Neutrophil (primary cell): ENCODE results near the gene PRKRIP1.
"Not testable (repeated sequence)": the region's sequence is repeated elsewhere in the genome, so short reads cannot be mapped to it uniquely, and the experiment has no call there.

ENCODE experiments used
- H3K27ac ChIP-seq: fragments of 200-600 bp; sonication (generic); 2 replicates; pipeline ENCODE4 v1.5.1; 2016; ENCODE audit warnings: mild to moderate bottlenecking, moderate library complexity
- H3K27me3 ChIP-seq: fragments of 200-600 bp; sonication (generic); 2 replicates; pipeline ENCODE4 v1.6.0; 2016; ENCODE audit warnings: mild to moderate bottlenecking
- H3K36me3 ChIP-seq: fragments of 200-600 bp; sonication (generic); 2 replicates; pipeline ENCODE4 v1.5.1; 2017
- H3K4me1 ChIP-seq, 2 experiments: fragments of 200-600 bp in 1 of 2; sonication (generic) in 1 of 2; 1 replicate in 1 of 2; 2 replicates in 1 of 2; pipeline versions ENCODE4 v1.5.1 to v1.6.1; 2013 to 2016; ENCODE audit warnings: low read depth in 1 of 2, low read length in 1 of 2, mild to moderate bottlenecking in 1 of 2, moderate library complexity in 1 of 2; ENCODE audit not compliant: control insufficient read depth in 1 of 2, insufficient read depth in 1 of 2
- H3K4me3 ChIP-seq, 2 experiments: fragments of 200-600 bp in 1 of 2; sonication (generic) in 1 of 2; 1 replicate in 1 of 2; 2 replicates in 1 of 2; pipeline ENCODE4 v1.5.1; 2013 to 2016; ENCODE audit warnings: low read depth in 1 of 2, low read length in 1 of 2, mild to moderate bottlenecking in 1 of 2, moderate library complexity in 1 of 2
- H3K9me3 ChIP-seq: fragments of 200-600 bp; sonication (generic); 2 replicates; pipeline ENCODE4 v1.5.1; 2016
- CTCF ChIP-seq: fragments of 200-600 bp; sonication (generic); IDR thresholded peaks from 2 replicates; pipeline ENCODE4 v1.5.1; 2016; ENCODE audit warnings: antibody characterized with exemption

The PRKRIP1 gene

DNA sequence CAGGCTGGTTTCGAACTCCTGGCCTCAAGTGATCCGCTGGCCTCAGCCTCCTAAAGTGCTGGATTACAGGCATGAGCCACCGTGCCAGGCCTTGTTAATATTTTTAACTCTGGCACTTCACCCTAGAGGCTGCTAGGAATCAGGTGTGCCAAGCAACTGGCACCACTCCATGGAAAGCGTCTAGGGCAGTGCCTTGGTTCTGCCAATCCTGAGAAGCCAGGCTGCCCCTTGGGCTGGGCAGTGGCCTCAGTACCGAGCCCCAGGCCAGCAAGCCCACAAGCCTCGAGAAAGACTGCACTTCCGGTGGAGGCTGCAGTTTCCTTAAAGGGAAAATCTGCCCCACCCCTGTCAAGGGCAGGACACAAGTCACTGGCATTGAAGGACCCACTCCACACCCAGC, 57.2 kb downstream of the PRKRIP1 start:
- Histone ChIP-seq H3K27ac (peak overlapping the region; percentile 33), H3K4me1 (no peaks in the 10 kb centered on the region), H3K4me3 (no peak overlapping the region), H3K36me3 (peaks cover 87% of the 10 kb centered on the region), H3K27me3 (no peaks in the 10 kb centered on the region), H3K9me3 (no peaks in the 10 kb centered on the region)
- no peak for TF ChIP-seq CTCF

DNA sequence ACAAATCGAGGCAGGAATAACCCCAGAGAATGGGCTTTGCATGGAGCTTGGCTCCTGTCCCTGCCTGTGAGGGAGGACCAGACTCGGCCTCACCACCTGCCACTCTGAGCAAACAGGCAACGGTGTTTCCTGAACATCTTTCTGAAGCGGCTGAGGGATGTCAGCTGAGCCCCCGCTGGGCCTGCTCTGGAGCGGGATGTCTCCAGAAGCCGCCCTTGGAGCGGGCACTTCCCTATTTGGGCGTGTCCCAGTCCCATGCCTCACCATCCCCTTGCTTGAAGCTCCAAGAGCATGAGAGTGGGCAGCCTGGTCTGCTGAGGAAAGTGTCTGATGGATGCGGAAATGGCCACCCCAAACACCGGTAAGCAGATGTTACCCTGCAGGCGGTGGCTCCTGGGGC, 58.3 kb downstream of the PRKRIP1 start:
- no peak overlapping the region for H3K4me3 ChIP-seq
- TF ChIP-seq CTCF: no peak
- no peaks in the 10 kb centered on the region for H3K9me3 ChIP-seq
- peaks cover 86% of the 10 kb centered on the region for H3K36me3 ChIP-seq
- peak overlapping the region; percentile 15 for H3K27ac ChIP-seq
- no peaks in the 10 kb centered on the region for H3K4me1 ChIP-seq
- no peaks in the 10 kb centered on the region for H3K27me3 ChIP-seq

GRCh38 chr7:102454932-102455331, 58.8 kb downstream of the PRKRIP1 start:
- H3K9me3 ChIP-seq, H3K27me3 ChIP-seq, H3K4me3 ChIP-seq, H3K27ac ChIP-seq, H3K4me1 ChIP-seq: not testable (repeated sequence)
- peaks cover 84% of the 10 kb centered on the region for H3K36me3 ChIP-seq

GRCh38 chr7:102455596-102455995, 59.4 kb downstream of the PRKRIP1 start:
- peaks cover 0 to 3% of the 10 kb centered on the region in 2 experiments for H3K4me1 ChIP-seq
- no peak overlapping the region for H3K4me3 ChIP-seq
- no peaks in the 10 kb centered on the region for H3K27me3 ChIP-seq
- no peaks in the 10 kb centered on the region for H3K9me3 ChIP-seq
- TF ChIP-seq CTCF: no peak
- peaks cover 78% of the 10 kb centered on the region for H3K36me3 ChIP-seq
- H3K27ac ChIP-seq: no peak overlapping the region

- Histone ChIP-seq H3K27me3 (no peaks in the 10 kb centered on the region), H3K9me3 (no peaks in the 10 kb centered on the region), H3K27ac (no peak overlapping the region), H3K4me1 (peaks cover 0 to 4% of the 10 kb centered on the region in 2 experiments), H3K4me3 (no peak overlapping the region), H3K36me3 (peaks cover 75% of the 10 kb centered on the region)
- no peak for TF ChIP-seq CTCF
Measured at GRCh38 chr7:102456327-102456726, 60.2 kb downstream of the PRKRIP1 start.

DNA sequence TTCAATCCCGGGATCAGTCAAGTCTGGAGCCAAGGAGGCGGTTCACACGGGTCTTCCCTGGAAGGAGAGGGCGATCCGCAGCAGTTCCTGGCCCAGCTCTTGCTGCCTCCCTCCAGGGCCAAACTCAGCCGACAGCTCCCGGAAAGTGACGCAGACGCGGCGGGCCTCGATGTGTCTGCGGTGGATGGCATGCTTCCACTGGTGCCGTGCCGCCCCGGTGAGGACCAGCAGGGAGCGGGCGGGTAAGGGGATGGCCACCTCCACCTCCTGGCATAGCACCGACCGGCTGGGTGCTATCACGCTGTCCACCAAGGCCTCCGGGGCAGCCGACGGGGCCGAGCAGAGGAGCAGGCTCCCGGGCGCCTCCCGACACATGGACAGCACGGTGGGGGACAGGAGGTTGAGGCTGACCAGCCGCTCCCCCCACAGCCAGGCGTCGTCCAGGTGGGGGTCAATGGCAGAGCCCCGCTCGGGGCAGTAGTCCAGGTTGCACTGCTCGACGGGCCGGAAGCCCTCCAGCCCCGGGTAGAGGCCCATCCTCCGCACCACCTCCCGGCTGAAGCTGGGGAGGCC, 61.3 kb downstream of the PRKRIP1 start:
- no peak overlapping the region for H3K4me3 ChIP-seq
- no peaks in the 10 kb centered on the region for H3K9me3 ChIP-seq
- peaks cover 64% of the 10 kb centered on the region for H3K36me3 ChIP-seq
- no peak overlapping the region for H3K27ac ChIP-seq
- H3K27me3 ChIP-seq: no peaks in the 10 kb centered on the region
- H3K4me1 ChIP-seq: peaks cover 0 to 4% of the 10 kb centered on the region in 2 experiments
- no peak for TF ChIP-seq CTCF
